H9 (cell line): ENCODE results near the gene PAFAH1B1. TPM values are rescaled to one million over a fixed set of nuclear protein-coding genes. Genes with fewer than 3 reads are reported as not detected.

ENCODE experiments used
- DNase-seq: peaks from one replicate; pipeline ENCODE4 v3.0.0-alpha.2; 2017
- H2AFZ ChIP-seq: one replicate; pipeline ENCODE4 v1.6.1; 2013; ENCODE audit warnings: mild to moderate bottlenecking, low read length, control low read depth, moderate library complexity
- H2AK5ac ChIP-seq: 2 replicates; pipeline ENCODE4 v1.6.1; 2013; ENCODE audit warnings: low read length, control low read depth, mixed read lengths; ENCODE audit not compliant: insufficient read length
- H2BK120ac ChIP-seq: one replicate; pipeline ENCODE4 v1.6.1; 2013; ENCODE audit warnings: low read depth, mild to moderate bottlenecking, low read length, control low read depth, inconsistent platforms; ENCODE audit not compliant: poor library complexity, severe bottlenecking
- H2BK12ac ChIP-seq: 2 replicates; pipeline ENCODE4 v1.6.1; 2013; ENCODE audit warnings: low read length, control low read depth, mixed read lengths, low read depth; ENCODE audit not compliant: insufficient read length
- H2BK15ac ChIP-seq: 2 replicates; pipeline ENCODE4 v1.6.1; 2013; ENCODE audit warnings: low read depth, low read length, control low read depth
- H2BK20ac ChIP-seq: one replicate; pipeline ENCODE4 v1.6.1; 2013; ENCODE audit warnings: low read depth, mild to moderate bottlenecking, low read length, control low read depth, inconsistent platforms; ENCODE audit not compliant: poor library complexity, severe bottlenecking
- H2BK5ac ChIP-seq: 2 replicates; pipeline ENCODE4 v1.6.1; 2013; ENCODE audit warnings: low read length, control low read depth, mixed read lengths; ENCODE audit not compliant: insufficient read length
- H3K14ac ChIP-seq: 2 replicates; pipeline ENCODE4 v1.6.1; 2013; ENCODE audit warnings: low read length, control low read depth; ENCODE audit not compliant: insufficient read depth
- H3K18ac ChIP-seq: 2 replicates; pipeline ENCODE4 v1.6.1; 2013; ENCODE audit warnings: low read depth, mild to moderate bottlenecking, mixed read lengths, low read length, control low read depth; ENCODE audit not compliant: insufficient read length
- H3K23ac ChIP-seq: 2 replicates; pipeline ENCODE4 v1.6.1; 2013; ENCODE audit warnings: low read length, control low read depth, mixed read lengths, low read depth; ENCODE audit not compliant: insufficient read length
- H3K23me2 ChIP-seq: 2 replicates; pipeline ENCODE4 v1.6.1; 2013; ENCODE audit warnings: low read depth, mild to moderate bottlenecking, mixed read lengths, low read length, control low read depth; ENCODE audit not compliant: insufficient read length, poor library complexity, severe bottlenecking
- H3K27ac ChIP-seq: 2 replicates; pipeline ENCODE4 v1.5.1; 2013; ENCODE audit warnings: low read length, control low read depth, mixed read lengths, low read depth; ENCODE audit not compliant: insufficient read length
- H3K27me3 ChIP-seq: 2 replicates; pipeline ENCODE4 v1.6.1; 2013; ENCODE audit warnings: low read length, control low read depth, inconsistent platforms; ENCODE audit not compliant: insufficient read depth
- H3K4ac ChIP-seq: 2 replicates; pipeline ENCODE4 v1.6.1; 2013; ENCODE audit warnings: low read depth, mild to moderate bottlenecking, control low read depth, inconsistent platforms, low read length, moderate library complexity
- H3K4me1 ChIP-seq: 2 replicates; pipeline ENCODE4 v1.6.1; 2013; ENCODE audit warnings: low read length, control low read depth, inconsistent platforms; ENCODE audit not compliant: insufficient read depth
- H3K4me2 ChIP-seq: 2 replicates; pipeline ENCODE4 v1.6.1; 2013; ENCODE audit warnings: low read length, control low read depth, mixed read lengths; ENCODE audit not compliant: insufficient read length, insufficient read depth
- H3K56ac ChIP-seq: 2 replicates; pipeline ENCODE4 v1.6.1; 2013; ENCODE audit warnings: low read depth, mild to moderate bottlenecking, mixed read lengths, low read length, control low read depth; ENCODE audit not compliant: insufficient read length
- H3K79me1 ChIP-seq: 2 replicates; pipeline ENCODE4 v1.6.1; 2013; ENCODE audit warnings: low read depth, mild to moderate bottlenecking, moderate library complexity, low read length, control low read depth, inconsistent platforms; ENCODE audit not compliant: insufficient read depth, poor library complexity, severe bottlenecking
- H3K79me2 ChIP-seq: 2 replicates; pipeline ENCODE4 v1.6.1; 2013; ENCODE audit warnings: low read length, control low read depth, inconsistent platforms; ENCODE audit not compliant: insufficient read depth
- H3K9ac ChIP-seq: 2 replicates; pipeline ENCODE4 v1.6.1; 2013; ENCODE audit warnings: low read length, control low read depth, mixed read lengths; ENCODE audit not compliant: insufficient read length; ENCODE audit errors: extremely low read depth
- H3K9me3 ChIP-seq: one replicate; pipeline ENCODE4 v1.6.1; 2013; ENCODE audit warnings: low read depth, low read length, inconsistent platforms; ENCODE audit not compliant: control insufficient read depth
- H3T11ph ChIP-seq: one replicate; pipeline ENCODE4 v1.6.1; 2013; ENCODE audit warnings: mild to moderate bottlenecking, low read length, control low read depth, inconsistent platforms
- H4K20me1 ChIP-seq: one replicate; pipeline ENCODE4 v1.6.1; 2013; ENCODE audit not compliant: control insufficient read depth, insufficient read length, insufficient read depth
- H4K5ac ChIP-seq: 2 replicates; pipeline ENCODE4 v1.6.1; 2013; ENCODE audit warnings: low read depth, mild to moderate bottlenecking, mixed read lengths, low read length, control low read depth; ENCODE audit not compliant: insufficient read length
- H4K8ac ChIP-seq: replicated peaks from 2 replicates; pipeline ENCODE4 v1.6.1; 2013; ENCODE audit warnings: low read length, control low read depth, mixed read lengths, low read depth; ENCODE audit not compliant: insufficient read length
- H4K91ac ChIP-seq: 2 replicates; pipeline ENCODE4 v1.6.1; 2013; ENCODE audit warnings: low read depth, mild to moderate bottlenecking, moderate library complexity, mixed read lengths, low read length, control low read depth; ENCODE audit not compliant: insufficient read length
- H3K27ac Mint-ChIP-seq, 3 experiments: 2 replicates in 2 of 3; 3 replicates in 1 of 3; pipeline ENCODE4 v1.8.0; 2020 to 2021; ENCODE audit warnings: mixed read lengths in 3 of 3, mild to moderate bottlenecking in 1 of 3, moderate library complexity in 1 of 3
- H3K27me3 Mint-ChIP-seq: 2 replicates; pipeline ENCODE4 v1.8.0; 2021; ENCODE audit warnings: low read depth, mild to moderate bottlenecking, moderate library complexity, mixed read lengths
- H3K36me3 Mint-ChIP-seq, 3 experiments: 2 replicates in 2 of 3; 3 replicates in 1 of 3; pipeline ENCODE4 v1.8.0; 2020 to 2021; ENCODE audit warnings: low read depth in 3 of 3, mixed read lengths in 3 of 3; ENCODE audit not compliant: insufficient read depth in 1 of 3
- H3K4me1 Mint-ChIP-seq, 2 experiments: 2 replicates each; pipeline ENCODE4 v1.8.0; 2020; ENCODE audit warnings: mixed read lengths in 2 of 2
- H3K4me3 Mint-ChIP-seq, 2 experiments: 2 replicates in 1 of 2; 3 replicates in 1 of 2; pipeline ENCODE4 v1.8.0; 2020 to 2021; ENCODE audit warnings: mild to moderate bottlenecking in 2 of 2, mixed read lengths in 2 of 2, moderate library complexity in 1 of 2
- H3K9me3 Mint-ChIP-seq, 2 experiments: 2 replicates in 1 of 2; 3 replicates in 1 of 2; pipeline ENCODE4 v1.8.0; 2020; ENCODE audit warnings: mild to moderate bottlenecking in 2 of 2, mixed read lengths in 2 of 2, moderate library complexity in 1 of 2
- CTCF ChIP-seq: fragments of 200-600 bp; sonication (generic); conservative IDR thresholded peaks from 3 replicates; pipeline ENCODE4 v1.8.0; 2021; ENCODE audit warnings: antibody characterized with exemption, mild to moderate bottlenecking
- WGBS: extraction: QIAGEN DNeasy Blood & Tissue Kit; methylation state at CpG from one replicate; pipeline ENCODE4 v1.1.7; 2013; ENCODE audit warnings: missing lambda C conversion rate, low lambda C conversion rate, mixed read lengths; ENCODE audit not compliant: insufficient read length; ENCODE audit errors: extremely low coverage; 5-methylcytosine and 5-hydroxymethylcytosine counted together
- total RNA-seq: library from RNA; stranded (reverse); gene quantifications from 2 replicates; pipeline ENCODE4 v1.2.1, GENCODE V29; 2021

Gene PAFAH1B1
- total RNA-seq, 1 experiment from 2014 or later, result 134 TPM

DNA sequence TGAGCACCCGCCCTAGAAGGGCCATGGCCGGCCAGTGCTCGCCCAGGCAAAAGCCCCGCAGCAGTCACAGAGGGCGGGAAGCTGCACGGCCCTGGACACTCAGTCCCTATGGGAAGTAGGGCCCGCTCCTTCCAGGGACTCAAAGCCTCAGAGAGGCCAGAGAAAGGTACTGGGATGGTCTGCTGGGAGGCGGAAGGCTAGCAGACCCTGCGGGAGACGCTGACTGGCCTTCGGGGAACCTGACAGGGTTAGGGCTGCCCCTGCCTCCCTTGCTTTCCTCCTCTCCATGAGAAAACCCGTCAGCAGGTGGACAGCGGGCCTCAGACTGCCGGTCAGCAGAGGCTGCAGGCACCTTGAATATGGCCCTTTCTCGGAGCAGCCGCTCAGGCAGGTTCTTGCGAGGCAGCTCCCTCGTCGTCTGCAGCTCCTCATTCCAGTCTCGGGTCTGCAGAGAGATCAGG, 106.6 kb downstream of the PAFAH1B1 start:
- Histone ChIP-seq H3K56ac (no peak overlapping the region), H2BK5ac (no peak overlapping the region), H3K4me2 (no peak overlapping the region), H3K9ac (no peak overlapping the region), H3K18ac (no peak overlapping the region), H2BK120ac (no peak overlapping the region), H3K27me3 (no peaks in the 10 kb centered on the region), H2AK5ac (no peak overlapping the region), H2BK12ac (no peak overlapping the region), H4K5ac (no peak overlapping the region), H3K4ac (no peak overlapping the region), H2AFZ (no peak overlapping the region), H4K8ac (no peak overlapping the region), H3K79me2 (no peaks in the 10 kb centered on the region), H3K79me1 (no peaks in the 10 kb centered on the region), H3K14ac (no peak overlapping the region), H3K4me1 (no peaks in the 10 kb centered on the region), H3K23me2 (no peaks in the 10 kb centered on the region), H4K20me1 (no peaks in the 10 kb centered on the region), H4K91ac (no peak overlapping the region), H2BK20ac (no peak overlapping the region), H2BK15ac (no peak overlapping the region), H3K9me3 (no peaks in the 10 kb centered on the region), H3T11ph (no peak overlapping the region), H3K23ac (no peak overlapping the region), H3K27ac (no peak overlapping the region)
- Mint-ChIP-seq H3K27me3 (no peaks in the 10 kb centered on the region), H3K36me3 (peaks cover 8 to 61% (median 32%) of the 10 kb centered on the region in 3 experiments; a peak in 6 of 7 replicates), H3K4me1 (peaks cover 6 to 7% of the 10 kb centered on the region in 2 experiments), H3K27ac (no peak overlapping the region), H3K9me3 (no peaks in the 10 kb centered on the region), H3K4me3 (no peak overlapping the region)
- peak; percentile 34 for DNase-seq
- no peak for TF ChIP-seq CTCF
- WGBS, result no CpG with 5 or more reads among the region's 20 CpGs
